ENCODE results near the gene SRSF2.

DNA sequence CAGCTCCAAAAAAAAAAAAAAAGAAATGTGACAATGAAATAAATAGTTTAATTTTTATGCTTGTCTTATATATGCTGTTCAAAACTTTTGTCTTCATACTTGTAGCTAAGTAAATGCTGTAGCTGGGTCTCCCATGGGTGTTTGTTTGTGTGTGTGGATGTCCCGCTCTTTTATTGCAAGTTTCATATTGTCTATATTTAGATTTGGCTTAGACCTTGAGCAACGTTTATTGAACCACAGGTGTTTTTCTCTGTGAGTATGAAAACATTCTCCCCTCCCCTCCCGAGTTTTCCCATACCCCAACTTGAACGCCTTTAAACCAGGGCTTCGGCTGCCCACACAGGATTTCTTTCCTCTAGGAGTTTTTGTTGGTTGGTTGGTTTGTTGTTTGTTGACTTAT is 46.0 kb upstream of the SRSF2 start:
- TF ChIP-seq, protein P1, sequence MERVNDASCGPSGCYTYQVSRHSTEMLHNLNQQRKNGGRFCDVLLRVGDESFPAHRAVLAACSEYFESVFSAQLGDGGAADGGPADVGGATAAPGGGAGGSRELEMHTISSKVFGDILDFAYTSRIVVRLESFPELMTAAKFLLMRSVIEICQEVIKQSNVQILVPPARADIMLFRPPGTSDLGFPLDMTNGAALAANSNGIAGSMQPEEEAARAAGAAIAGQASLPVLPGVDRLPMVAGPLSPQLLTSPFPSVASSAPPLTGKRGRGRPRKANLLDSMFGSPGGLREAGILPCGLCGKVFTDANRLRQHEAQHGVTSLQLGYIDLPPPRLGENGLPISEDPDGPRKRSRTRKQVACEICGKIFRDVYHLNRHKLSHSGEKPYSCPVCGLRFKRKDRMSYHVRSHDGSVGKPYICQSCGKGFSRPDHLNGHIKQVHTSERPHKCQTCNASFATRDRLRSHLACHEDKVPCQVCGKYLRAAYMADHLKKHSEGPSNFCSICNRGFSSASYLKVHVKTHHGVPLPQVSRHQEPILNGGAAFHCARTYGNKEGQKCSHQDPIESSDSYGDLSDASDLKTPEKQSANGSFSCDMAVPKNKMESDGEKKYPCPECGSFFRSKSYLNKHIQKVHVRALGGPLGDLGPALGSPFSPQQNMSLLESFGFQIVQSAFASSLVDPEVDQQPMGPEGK (CRISPR knock-in tag; IDR thresholded peaks at IDR 0.05; ENCODE audit: borderline replicate concordance), result no peak
- TF ChIP-seq GLIS3 (CRISPR knock-in tag; IDR thresholded peaks at IDR 0.05) (no peak), ZFP30 (CRISPR knock-in tag; IDR thresholded peaks at IDR 0.05) (no peak)
- TF ChIP-seq, protein P2, sequence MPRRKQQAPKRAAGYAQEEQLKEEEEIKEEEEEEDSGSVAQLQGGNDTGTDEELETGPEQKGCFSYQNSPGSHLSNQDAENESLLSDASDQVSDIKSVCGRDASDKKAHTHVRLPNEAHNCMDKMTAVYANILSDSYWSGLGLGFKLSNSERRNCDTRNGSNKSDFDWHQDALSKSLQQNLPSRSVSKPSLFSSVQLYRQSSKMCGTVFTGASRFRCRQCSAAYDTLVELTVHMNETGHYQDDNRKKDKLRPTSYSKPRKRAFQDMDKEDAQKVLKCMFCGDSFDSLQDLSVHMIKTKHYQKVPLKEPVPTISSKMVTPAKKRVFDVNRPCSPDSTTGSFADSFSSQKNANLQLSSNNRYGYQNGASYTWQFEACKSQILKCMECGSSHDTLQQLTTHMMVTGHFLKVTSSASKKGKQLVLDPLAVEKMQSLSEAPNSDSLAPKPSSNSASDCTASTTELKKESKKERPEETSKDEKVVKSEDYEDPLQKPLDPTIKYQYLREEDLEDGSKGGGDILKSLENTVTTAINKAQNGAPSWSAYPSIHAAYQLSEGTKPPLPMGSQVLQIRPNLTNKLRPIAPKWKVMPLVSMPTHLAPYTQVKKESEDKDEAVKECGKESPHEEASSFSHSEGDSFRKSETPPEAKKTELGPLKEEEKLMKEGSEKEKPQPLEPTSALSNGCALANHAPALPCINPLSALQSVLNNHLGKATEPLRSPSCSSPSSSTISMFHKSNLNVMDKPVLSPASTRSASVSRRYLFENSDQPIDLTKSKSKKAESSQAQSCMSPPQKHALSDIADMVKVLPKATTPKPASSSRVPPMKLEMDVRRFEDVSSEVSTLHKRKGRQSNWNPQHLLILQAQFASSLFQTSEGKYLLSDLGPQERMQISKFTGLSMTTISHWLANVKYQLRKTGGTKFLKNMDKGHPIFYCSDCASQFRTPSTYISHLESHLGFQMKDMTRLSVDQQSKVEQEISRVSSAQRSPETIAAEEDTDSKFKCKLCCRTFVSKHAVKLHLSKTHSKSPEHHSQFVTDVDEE (CRISPR knock-in tag; IDR thresholded peaks at IDR 0.05), result no peak
